PC-3 (cell line): ENCODE results near the gene XPR1. TPM values are rescaled to one million over a fixed set of nuclear protein-coding genes. Genes with fewer than 3 reads are reported as not detected.

Experiments used
- ATAC-seq: fragments of 200-7000 bp; cut with Tn5 transposase; 2 replicates; pipeline ENCODE4 v1.9.1; 2020; ENCODE audit warnings: mild to moderate bottlenecking, moderate library complexity
- BruUV-seq: library from RNA; stranded (reverse); fragments of 400-500 nt; replicated peaks from 2 replicates; lab custom pipeline; 2021; lab: Mats Ljungman, UMichigan
- CTCF ChIA-PET: fragments of 300-600 bp; sonication (Branson Sonifier 250); formaldehyde crosslinking; loops from one replicate; lab custom pipeline; 2022; ENCODE audit warnings: antibody characterized with exemption; lab: Charles Lee
- POLR2A ChIA-PET: fragments of 300-600 bp; sonication (Branson Sonifier 250); formaldehyde crosslinking; loops from one replicate; lab custom pipeline; 2022; ENCODE audit warnings: antibody characterized with exemption; ENCODE audit not compliant: unreplicated experiment; lab: Charles Lee
- DNase-seq: peaks from one replicate; pipeline ENCODE4 v3.0.0-alpha.2; 2015
- H2AFZ ChIP-seq: fragments of 300-600 bp; sonication (generic); 2 replicates; pipeline ENCODE4 v1.6.0; 2016; ENCODE audit warnings: antibody characterized with exemption, low read length
- H3F3A ChIP-seq: fragments of 300-600 bp; sonication (generic); one replicate; pipeline ENCODE4 v1.6.0; 2017; ENCODE audit warnings: antibody characterized with exemption, low read length, control low read depth, mild to moderate bottlenecking; ENCODE audit not compliant: unreplicated experiment
- H3K27ac ChIP-seq: fragments of 300-600 bp; sonication (generic); 2 replicates; pipeline ENCODE4 v1.5.1; 2016; ENCODE audit warnings: mild to moderate bottlenecking, low read length
- H3K27me3 ChIP-seq: fragments of 300-600 bp; sonication (generic); 2 replicates; pipeline ENCODE4 v1.6.1; 2016; ENCODE audit warnings: low read length, mixed read lengths
- H3K36me3 ChIP-seq: fragments of 300-600 bp; sonication (generic); 2 replicates; pipeline ENCODE4 v1.6.1; 2016; ENCODE audit warnings: low read depth, mixed run types, low read length, mixed read lengths
- H3K4me1 ChIP-seq: fragments of 300-600 bp; sonication (generic); 2 replicates; pipeline ENCODE4 v1.5.1; 2016; ENCODE audit warnings: low read length; ENCODE audit not compliant: insufficient read depth
- H3K4me2 ChIP-seq: fragments of 300-600 bp; sonication (generic); 2 replicates; pipeline ENCODE4 v1.6.0; 2016; ENCODE audit warnings: low read length
- H3K4me3 ChIP-seq: fragments of 300-600 bp; sonication (generic); 2 replicates; pipeline ENCODE4 v1.5.1; 2016; ENCODE audit warnings: mild to moderate bottlenecking, low read length, mixed read lengths
- H3K79me2 ChIP-seq: fragments of 300-600 bp; sonication (generic); 2 replicates; pipeline ENCODE4 v1.6.1; 2017; ENCODE audit warnings: low read length, mixed read lengths
- H3K9ac ChIP-seq: fragments of 300-600 bp; sonication (generic); 2 replicates; pipeline ENCODE4 v1.6.0; 2016; ENCODE audit warnings: mild to moderate bottlenecking, low read length
- H3K9me2 ChIP-seq: fragments of 300-600 bp; sonication (generic); replicated peaks from 2 replicates; pipeline ENCODE4 v1.6.1; 2016; ENCODE audit warnings: mixed run types, low read length, mixed read lengths
- H3K9me3 ChIP-seq: fragments of 300-600 bp; sonication (generic); 2 replicates; pipeline ENCODE4 v1.6.1; 2016; ENCODE audit warnings: low read length, mixed read lengths
- H4K20me1 ChIP-seq: fragments of 300-600 bp; sonication (generic); 2 replicates; pipeline ENCODE4 v1.6.1; 2016; ENCODE audit warnings: low read length, mixed read lengths
- EZH2 ChIP-seq: fragments of 300-600 bp; sonication (generic); IDR thresholded peaks from one replicate; pipeline ENCODE4 v1.6.1; 2017; ENCODE audit warnings: antibody characterized with exemption, mild to moderate bottlenecking, low read length; ENCODE audit not compliant: unreplicated experiment
- EZH2phosphoT487 ChIP-seq: fragments of 300-600 bp; sonication (generic); IDR thresholded peaks from 2 replicates; pipeline ENCODE4 v1.6.1; 2018; ENCODE audit warnings: mild to moderate bottlenecking, antibody characterized with exemption, low read length, borderline replicate concordance
- intact Hi-C: fragments of 100-400 bp; cut with micrococcal nuclease; formaldehyde crosslinking; loops from 2 replicates; pipeline ENCODE4 v1.9.0; 2023
- total RNA-seq: library from RNA; depleted of rRNA; stranded (reverse); fragments of >200 nt; gene quantifications from 2 replicates; pipeline ENCODE4 v1.2.3, GENCODE V29; 2014
- TF ChIP-seq, protein P1 (sequence below): fragments of 300-600 bp; sonication (generic); conservative IDR thresholded peaks from 2 replicates; pipeline ENCODE4 v1.5.1; 2017; ENCODE audit warnings: antibody characterized with exemption, low read depth, mild to moderate bottlenecking, low read length

Gene XPR1
- total RNA-seq, 1 experiment from 2014 or later = 8.2 TPM

DNA sequence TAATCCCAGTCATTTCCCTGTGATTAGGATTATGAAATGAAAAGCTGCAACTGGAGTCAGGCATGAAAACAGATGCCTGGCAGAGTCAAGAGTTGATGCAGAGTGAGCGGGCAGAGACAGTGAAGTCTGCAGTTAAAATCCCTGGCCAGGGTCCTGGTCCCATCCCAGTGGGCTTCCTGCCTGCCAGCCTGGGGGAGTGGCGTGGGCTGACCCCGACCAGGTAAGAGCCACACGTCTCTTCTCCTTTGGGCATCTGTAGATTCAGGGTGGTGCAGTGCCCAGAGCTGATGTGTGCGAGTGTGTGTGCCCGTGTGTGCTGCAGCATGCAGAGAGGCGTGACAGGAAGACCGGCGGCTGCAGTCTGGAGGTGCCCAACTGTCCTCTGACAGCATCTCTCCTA lies 274.7 kb downstream of the XPR1 start:
- H3K4me3 ChIP-seq = no peak overlapping the region
- H3K9me3 ChIP-seq = no peaks in the 10 kb centered on the region
- TF ChIP-seq EZH2 (no peak), EZH2phosphoT487 (no peak)
- TF ChIP-seq, protein P1, sequence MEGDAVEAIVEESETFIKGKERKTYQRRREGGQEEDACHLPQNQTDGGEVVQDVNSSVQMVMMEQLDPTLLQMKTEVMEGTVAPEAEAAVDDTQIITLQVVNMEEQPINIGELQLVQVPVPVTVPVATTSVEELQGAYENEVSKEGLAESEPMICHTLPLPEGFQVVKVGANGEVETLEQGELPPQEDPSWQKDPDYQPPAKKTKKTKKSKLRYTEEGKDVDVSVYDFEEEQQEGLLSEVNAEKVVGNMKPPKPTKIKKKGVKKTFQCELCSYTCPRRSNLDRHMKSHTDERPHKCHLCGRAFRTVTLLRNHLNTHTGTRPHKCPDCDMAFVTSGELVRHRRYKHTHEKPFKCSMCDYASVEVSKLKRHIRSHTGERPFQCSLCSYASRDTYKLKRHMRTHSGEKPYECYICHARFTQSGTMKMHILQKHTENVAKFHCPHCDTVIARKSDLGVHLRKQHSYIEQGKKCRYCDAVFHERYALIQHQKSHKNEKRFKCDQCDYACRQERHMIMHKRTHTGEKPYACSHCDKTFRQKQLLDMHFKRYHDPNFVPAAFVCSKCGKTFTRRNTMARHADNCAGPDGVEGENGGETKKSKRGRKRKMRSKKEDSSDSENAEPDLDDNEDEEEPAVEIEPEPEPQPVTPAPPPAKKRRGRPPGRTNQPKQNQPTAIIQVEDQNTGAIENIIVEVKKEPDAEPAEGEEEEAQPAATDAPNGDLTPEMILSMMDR = no peak
- H2AFZ ChIP-seq = no peak overlapping the region
- H3K79me2 ChIP-seq = no peaks in the 10 kb centered on the region
- ChIA-PET POLR2A (no interaction called here), CTCF (no interaction called here)
- no peak overlapping the region for H3K27ac ChIP-seq
- no peaks in the 10 kb centered on the region for H3K4me1 ChIP-seq
- intact Hi-C loops = no loop called here
- H3K4me2 ChIP-seq = no peak overlapping the region
- no peaks in the 10 kb centered on the region for H4K20me1 ChIP-seq
- H3K9ac ChIP-seq = no peak overlapping the region
- H3K9me2 ChIP-seq = no peaks in the 10 kb centered on the region
- BruUV-seq = no TSS peak
- H3F3A ChIP-seq = no peaks in the 10 kb centered on the region
- no peaks in the 10 kb centered on the region for H3K36me3 ChIP-seq
- H3K27me3 ChIP-seq = no peaks in the 10 kb centered on the region
- DNase-seq (no peak), ATAC-seq (no peak)

DNA sequence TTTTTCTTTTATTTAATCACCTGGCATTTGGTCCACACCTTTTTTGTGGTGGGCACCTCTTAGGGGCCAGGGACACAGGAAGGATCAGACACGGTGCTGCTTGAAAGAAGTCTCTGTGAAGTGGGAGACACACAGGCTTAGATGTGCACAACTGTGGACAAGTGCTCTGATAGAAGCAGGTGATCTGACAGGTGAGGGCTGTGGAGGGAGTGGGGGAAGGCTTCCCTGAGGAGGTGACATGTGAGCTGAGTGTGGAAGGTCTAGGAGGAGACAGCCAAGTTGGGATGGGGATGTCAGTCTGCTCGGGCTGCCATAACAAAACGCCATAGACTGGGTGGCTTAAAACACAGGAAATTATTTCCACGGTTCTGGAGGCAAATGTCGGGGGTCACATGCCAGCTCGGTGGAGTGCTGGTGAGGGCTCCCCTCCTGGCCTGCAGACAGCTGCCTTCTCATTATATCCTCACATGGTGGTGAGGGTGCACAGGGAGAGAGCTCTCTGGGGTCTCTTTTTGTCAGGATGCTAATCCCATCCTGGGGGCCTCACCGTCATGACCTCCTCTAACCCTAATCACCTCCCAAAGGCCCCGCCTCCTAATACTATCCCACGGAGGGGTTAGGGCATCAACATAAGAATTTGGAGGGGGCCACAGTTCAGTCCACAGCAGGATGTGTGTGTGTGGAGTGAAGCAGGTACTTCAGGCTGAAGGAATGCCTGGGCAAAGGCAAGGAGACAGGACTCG lies 275.7 kb downstream of the XPR1 start:
- Histone ChIP-seq H3K79me2 (no peaks in the 10 kb centered on the region), H3K9ac (no peak overlapping the region), H2AFZ (no peak overlapping the region), H3F3A (no peaks in the 10 kb centered on the region), H3K4me3 (no peak overlapping the region), H3K9me3 (no peaks in the 10 kb centered on the region), H3K4me2 (no peak overlapping the region), H3K27me3 (no peaks in the 10 kb centered on the region), H3K27ac (no peak overlapping the region), H3K9me2 (no peaks in the 10 kb centered on the region), H4K20me1 (no peaks in the 10 kb centered on the region), H3K4me1 (no peaks in the 10 kb centered on the region), H3K36me3 (no peaks in the 10 kb centered on the region)
- ChIA-PET CTCF (no interaction called here), POLR2A (no interaction called here)
- BruUV-seq = no TSS peak
- intact Hi-C loops = no loop called here
- no peak for ATAC-seq
- no peak for DNase-seq
- TF ChIP-seq EZH2 (no peak), EZH2phosphoT487 (no peak)
- TF ChIP-seq, protein P1 = no peak

DNA sequence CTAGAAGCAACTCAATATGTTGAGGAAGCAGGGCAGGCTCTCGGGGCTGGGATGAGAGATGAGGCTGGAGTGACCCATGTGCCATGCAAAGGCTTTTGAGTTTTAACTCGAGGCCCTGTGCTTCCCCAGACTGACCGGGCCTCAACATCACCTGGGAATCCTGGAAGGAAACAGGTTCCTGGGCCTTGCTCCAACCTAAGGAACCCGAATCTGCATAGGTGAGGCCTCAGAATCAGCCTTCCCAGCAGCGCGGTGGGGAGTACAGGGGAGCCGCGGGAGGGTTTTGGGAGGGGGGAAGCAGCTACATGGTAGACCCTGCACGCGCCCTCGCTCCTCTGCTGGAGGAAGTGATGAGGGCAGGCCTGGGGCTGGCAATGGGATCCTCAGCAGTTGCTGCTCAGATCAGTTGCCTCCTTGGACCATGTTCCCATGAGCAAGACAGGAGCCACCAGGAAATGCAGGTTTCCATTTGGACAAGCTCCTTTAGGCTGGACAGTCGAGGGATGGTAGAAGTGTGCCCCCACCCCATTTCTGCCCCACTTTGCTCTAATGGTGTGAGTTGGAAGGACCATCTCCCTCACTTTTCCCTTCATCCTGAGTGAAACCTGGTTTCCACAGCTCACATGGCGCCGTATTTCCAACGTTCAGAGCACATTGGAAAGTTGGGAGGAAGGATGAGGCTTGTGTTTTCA lies 276.4 kb downstream of the XPR1 start:
- TF ChIP-seq, protein P1 = no peak
- no peak for TF ChIP-seq EZH2phosphoT487
- TF ChIP-seq EZH2 = no peak
- H3K4me3 ChIP-seq = no peak overlapping the region
- no peaks in the 10 kb centered on the region for H3K9me3 ChIP-seq
- CTCF ChIA-PET = no interaction called here
- no peaks in the 10 kb centered on the region for H3K27me3 ChIP-seq
- no peak overlapping the region for H2AFZ ChIP-seq
- H3K36me3 ChIP-seq = no peaks in the 10 kb centered on the region
- no peaks in the 10 kb centered on the region for H3F3A ChIP-seq
- no peak overlapping the region for H3K27ac ChIP-seq
- BruUV-seq = no TSS peak
- ATAC-seq (no peak), DNase-seq (no peak)
- H3K4me1 ChIP-seq = no peaks in the 10 kb centered on the region
- no peak overlapping the region for H3K4me2 ChIP-seq
- intact Hi-C loops = no loop called here
- no peaks in the 10 kb centered on the region for H3K79me2 ChIP-seq
- no peaks in the 10 kb centered on the region for H4K20me1 ChIP-seq
- H3K9ac ChIP-seq = no peak overlapping the region
- no peaks in the 10 kb centered on the region for H3K9me2 ChIP-seq
- POLR2A ChIA-PET = no interaction called here
